Ishikawa (cell line): Measurements from ENCODE around the gene MS4A5.

Experiments used
- CEBPB ChIP-seq: IDR thresholded peaks from 2 replicates; pipeline ENCODE4 v1.6.1; 2012
- CREB1 ChIP-seq: IDR thresholded peaks from 2 replicates; pipeline ENCODE4 v1.6.1; 2012; ENCODE audit warnings: low read depth
- EP300 ChIP-seq: IDR thresholded peaks from 2 replicates; pipeline ENCODE4 v1.6.1; 2012; ENCODE audit warnings: borderline replicate concordance
- TAF1 ChIP-seq: IDR thresholded peaks from 2 replicates; pipeline ENCODE4 v1.6.1; 2012; ENCODE audit warnings: low read depth, mild to moderate bottlenecking
- YY1 ChIP-seq: IDR thresholded peaks from 2 replicates; pipeline ENCODE4 v1.6.1; 2012; ENCODE audit warnings: low read depth
- TF ChIP-seq, protein P1 (sequence below): IDR thresholded peaks from 2 replicates; pipeline ENCODE4 v1.6.1; 2012
- TF ChIP-seq, protein P2 (sequence below): IDR thresholded peaks from 2 replicates; pipeline ENCODE4 v1.6.1; 2012
- TF ChIP-seq, protein P3 (sequence below): IDR thresholded peaks from 2 replicates; pipeline ENCODE4 v1.6.1; 2012; ENCODE audit warnings: low read depth, mild to moderate bottlenecking

DNA sequence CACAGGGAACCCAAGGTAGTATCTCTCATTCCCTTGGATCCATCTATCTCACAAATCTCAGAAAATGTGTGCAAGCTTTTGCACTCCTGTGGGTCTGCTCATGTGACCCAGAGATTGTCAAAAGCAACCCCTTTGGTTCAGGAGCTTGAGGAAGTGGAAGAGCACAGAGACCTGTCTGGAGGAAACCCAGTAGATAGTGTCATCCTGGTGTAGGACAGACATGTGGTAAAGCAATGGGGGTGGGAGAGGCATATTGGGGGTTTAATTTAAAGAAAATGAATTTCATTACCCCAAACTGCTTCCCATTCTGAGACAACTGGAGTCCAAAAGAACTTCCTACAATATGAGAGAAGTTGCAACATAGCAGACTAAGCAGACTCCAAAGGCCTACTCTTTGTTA, 39.0 kb upstream of the MS4A5 start:
- TF ChIP-seq, protein P1, sequence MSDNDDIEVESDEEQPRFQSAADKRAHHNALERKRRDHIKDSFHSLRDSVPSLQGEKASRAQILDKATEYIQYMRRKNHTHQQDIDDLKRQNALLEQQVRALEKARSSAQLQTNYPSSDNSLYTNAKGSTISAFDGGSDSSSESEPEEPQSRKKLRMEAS = no peak
- TF ChIP-seq, protein P2, sequence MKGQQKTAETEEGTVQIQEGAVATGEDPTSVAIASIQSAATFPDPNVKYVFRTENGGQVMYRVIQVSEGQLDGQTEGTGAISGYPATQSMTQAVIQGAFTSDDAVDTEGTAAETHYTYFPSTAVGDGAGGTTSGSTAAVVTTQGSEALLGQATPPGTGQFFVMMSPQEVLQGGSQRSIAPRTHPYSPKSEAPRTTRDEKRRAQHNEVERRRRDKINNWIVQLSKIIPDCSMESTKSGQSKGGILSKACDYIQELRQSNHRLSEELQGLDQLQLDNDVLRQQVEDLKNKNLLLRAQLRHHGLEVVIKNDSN = no peak
- TF ChIP-seq EP300 = no peak
- no peak for TF ChIP-seq CREB1
- TF ChIP-seq CEBPB = no peak
- TF ChIP-seq TAF1 = no peak
- TF ChIP-seq YY1 = no peak
- TF ChIP-seq, protein P3, sequence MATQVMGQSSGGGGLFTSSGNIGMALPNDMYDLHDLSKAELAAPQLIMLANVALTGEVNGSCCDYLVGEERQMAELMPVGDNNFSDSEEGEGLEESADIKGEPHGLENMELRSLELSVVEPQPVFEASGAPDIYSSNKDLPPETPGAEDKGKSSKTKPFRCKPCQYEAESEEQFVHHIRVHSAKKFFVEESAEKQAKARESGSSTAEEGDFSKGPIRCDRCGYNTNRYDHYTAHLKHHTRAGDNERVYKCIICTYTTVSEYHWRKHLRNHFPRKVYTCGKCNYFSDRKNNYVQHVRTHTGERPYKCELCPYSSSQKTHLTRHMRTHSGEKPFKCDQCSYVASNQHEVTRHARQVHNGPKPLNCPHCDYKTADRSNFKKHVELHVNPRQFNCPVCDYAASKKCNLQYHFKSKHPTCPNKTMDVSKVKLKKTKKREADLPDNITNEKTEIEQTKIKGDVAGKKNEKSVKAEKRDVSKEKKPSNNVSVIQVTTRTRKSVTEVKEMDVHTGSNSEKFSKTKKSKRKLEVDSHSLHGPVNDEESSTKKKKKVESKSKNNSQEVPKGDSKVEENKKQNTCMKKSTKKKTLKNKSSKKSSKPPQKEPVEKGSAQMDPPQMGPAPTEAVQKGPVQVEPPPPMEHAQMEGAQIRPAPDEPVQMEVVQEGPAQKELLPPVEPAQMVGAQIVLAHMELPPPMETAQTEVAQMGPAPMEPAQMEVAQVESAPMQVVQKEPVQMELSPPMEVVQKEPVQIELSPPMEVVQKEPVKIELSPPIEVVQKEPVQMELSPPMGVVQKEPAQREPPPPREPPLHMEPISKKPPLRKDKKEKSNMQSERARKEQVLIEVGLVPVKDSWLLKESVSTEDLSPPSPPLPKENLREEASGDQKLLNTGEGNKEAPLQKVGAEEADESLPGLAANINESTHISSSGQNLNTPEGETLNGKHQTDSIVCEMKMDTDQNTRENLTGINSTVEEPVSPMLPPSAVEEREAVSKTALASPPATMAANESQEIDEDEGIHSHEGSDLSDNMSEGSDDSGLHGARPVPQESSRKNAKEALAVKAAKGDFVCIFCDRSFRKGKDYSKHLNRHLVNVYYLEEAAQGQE = no peak
